ENCODE data around the gene GRB10. TPM values are rescaled to one million over a fixed set of nuclear protein-coding genes. Genes with fewer than 3 reads are reported as not detected.

The GRB10 gene
- total and polyA plus RNA-seq, 2 experiments from 2014 or later = 35.0 to 154 TPM

DNA sequence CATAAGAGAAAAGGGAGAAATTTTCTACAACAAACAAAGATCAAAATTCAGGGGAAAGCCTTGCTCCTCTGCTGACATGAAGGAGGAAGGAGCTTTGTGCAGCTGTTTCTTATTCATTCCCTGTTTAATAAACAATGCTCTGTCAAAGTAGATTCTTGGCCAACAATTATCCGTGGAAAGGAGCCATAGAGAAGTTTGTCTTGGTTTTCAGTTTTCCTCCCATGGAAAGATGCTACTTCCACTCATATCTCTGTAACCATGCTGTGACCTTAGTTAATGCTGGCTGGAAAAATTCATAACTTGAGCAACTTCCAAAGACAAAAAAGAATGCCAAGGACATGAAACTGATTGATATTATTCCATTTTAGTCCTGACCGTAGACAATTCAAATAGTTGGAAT, 225.6 kb downstream of the GRB10 start (continued):
- TF ChIP-seq NANOG (IDR thresholded peaks at IDR 0.05; ENCODE audit: borderline replicate concordance) (no peak), ZNF114 (CRISPR knock-in tag; IDR thresholded peaks at IDR 0.05) (no peak), JUNB (IDR thresholded peaks at IDR 0.05; ENCODE audit: unreplicated experiment) (no peak), CREB1 (CRISPR knock-in tag; IDR thresholded peaks at IDR 0.05; ENCODE audit: low read depth) (no peak), STAT1 (IDR thresholded peaks at IDR 0.05; ENCODE audit: unreplicated experiment) (no peak)
- TF ChIP-seq, protein P1, sequence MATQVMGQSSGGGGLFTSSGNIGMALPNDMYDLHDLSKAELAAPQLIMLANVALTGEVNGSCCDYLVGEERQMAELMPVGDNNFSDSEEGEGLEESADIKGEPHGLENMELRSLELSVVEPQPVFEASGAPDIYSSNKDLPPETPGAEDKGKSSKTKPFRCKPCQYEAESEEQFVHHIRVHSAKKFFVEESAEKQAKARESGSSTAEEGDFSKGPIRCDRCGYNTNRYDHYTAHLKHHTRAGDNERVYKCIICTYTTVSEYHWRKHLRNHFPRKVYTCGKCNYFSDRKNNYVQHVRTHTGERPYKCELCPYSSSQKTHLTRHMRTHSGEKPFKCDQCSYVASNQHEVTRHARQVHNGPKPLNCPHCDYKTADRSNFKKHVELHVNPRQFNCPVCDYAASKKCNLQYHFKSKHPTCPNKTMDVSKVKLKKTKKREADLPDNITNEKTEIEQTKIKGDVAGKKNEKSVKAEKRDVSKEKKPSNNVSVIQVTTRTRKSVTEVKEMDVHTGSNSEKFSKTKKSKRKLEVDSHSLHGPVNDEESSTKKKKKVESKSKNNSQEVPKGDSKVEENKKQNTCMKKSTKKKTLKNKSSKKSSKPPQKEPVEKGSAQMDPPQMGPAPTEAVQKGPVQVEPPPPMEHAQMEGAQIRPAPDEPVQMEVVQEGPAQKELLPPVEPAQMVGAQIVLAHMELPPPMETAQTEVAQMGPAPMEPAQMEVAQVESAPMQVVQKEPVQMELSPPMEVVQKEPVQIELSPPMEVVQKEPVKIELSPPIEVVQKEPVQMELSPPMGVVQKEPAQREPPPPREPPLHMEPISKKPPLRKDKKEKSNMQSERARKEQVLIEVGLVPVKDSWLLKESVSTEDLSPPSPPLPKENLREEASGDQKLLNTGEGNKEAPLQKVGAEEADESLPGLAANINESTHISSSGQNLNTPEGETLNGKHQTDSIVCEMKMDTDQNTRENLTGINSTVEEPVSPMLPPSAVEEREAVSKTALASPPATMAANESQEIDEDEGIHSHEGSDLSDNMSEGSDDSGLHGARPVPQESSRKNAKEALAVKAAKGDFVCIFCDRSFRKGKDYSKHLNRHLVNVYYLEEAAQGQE (IDR thresholded peaks at IDR 0.05; ENCODE audit: unreplicated experiment) = no peak
- TF ChIP-seq, protein P2, sequence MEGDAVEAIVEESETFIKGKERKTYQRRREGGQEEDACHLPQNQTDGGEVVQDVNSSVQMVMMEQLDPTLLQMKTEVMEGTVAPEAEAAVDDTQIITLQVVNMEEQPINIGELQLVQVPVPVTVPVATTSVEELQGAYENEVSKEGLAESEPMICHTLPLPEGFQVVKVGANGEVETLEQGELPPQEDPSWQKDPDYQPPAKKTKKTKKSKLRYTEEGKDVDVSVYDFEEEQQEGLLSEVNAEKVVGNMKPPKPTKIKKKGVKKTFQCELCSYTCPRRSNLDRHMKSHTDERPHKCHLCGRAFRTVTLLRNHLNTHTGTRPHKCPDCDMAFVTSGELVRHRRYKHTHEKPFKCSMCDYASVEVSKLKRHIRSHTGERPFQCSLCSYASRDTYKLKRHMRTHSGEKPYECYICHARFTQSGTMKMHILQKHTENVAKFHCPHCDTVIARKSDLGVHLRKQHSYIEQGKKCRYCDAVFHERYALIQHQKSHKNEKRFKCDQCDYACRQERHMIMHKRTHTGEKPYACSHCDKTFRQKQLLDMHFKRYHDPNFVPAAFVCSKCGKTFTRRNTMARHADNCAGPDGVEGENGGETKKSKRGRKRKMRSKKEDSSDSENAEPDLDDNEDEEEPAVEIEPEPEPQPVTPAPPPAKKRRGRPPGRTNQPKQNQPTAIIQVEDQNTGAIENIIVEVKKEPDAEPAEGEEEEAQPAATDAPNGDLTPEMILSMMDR (conservative IDR thresholded peaks at IDR 0.05; ENCODE audit: low read depth in 2 of 2) = no peak

DNA sequence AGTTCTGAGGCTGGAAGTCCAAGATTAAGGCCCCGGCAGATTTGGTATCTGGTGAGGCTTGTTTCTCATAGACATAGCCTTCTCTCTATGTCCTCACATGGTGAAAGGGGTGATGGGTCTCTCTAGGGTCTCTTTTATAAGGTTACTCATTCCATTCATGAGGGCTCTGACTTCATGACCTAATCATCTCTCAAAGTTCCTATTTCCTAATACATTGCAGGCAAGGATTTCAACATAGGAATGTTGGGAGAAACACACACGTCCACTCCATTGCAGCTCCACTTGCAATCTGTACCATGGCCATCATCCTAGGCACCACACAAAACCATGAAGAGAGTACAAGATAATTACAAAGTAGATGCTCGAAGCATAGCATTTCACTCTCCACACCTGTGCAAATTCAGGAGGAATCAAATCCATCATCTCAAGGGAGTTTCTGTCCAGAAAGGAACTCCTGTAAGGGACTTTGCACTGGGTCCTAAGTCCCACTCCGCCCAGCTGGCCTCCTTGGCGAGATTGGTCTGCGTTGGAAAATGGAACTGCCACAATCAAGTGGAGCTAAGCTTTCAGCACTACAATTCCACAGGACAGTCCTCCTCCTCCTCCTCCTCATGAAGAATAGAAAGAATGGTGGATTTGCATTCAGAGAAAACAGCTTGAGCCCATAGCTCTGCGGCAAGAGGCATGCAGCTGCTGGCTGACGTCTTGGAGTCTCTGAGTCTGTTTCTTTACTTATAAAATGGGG, 226.3 kb downstream of the GRB10 start:
- H3K4me1 ChIP-seq (ENCODE audit: insufficient read depth) = no peaks in the 10 kb centered on the region
- DNase-seq (ENCODE audit: low spot score) (no peak), ATAC-seq (peak; percentile 35; the same call in 2 of the 3 replicates)
- no peak overlapping the region for H3K4me3 Mint-ChIP-seq
- peaks cover 5% of the 10 kb centered on the region for H3K27me3 Mint-ChIP-seq (ENCODE audit: insufficient read depth, low read depth, poor library complexity)
- no peak overlapping the region for H3K27ac Mint-ChIP-seq
- no peak overlapping the region for H3K27ac ChIP-seq (ENCODE audit: low read depth)
- H2AFZ ChIP-seq = 0 out of 2 replicates have a peak overlapping the region, but pooled peaks have one; percentile 52
- no peaks in the 10 kb centered on the region for H4K20me1 ChIP-seq (replicated peaks; ENCODE audit: insufficient read depth)
- no peaks in the 10 kb centered on the region for H3K9me2 ChIP-seq (ENCODE audit: insufficient read depth)
- no peaks in the 10 kb centered on the region for H3K27me3 ChIP-seq (ENCODE audit: insufficient read depth)
- no peaks in the 10 kb centered on the region for H3K36me3 ChIP-seq (ENCODE audit: insufficient read depth)
- no peak overlapping the region for H3K4me2 ChIP-seq
- H3K4me1 Mint-ChIP-seq = peaks cover 21% of the 10 kb centered on the region
- H3K9me3 Mint-ChIP-seq = no peaks in the 10 kb centered on the region
- no peaks in the 10 kb centered on the region for H3K36me3 Mint-ChIP-seq (ENCODE audit: low read depth)
- no peak overlapping the region for H3K4me3 ChIP-seq
- H3F3A ChIP-seq (replicated peaks; ENCODE audit: low read depth) = no peaks in the 10 kb centered on the region
- H3K79me2 ChIP-seq (replicated peaks; ENCODE audit: insufficient read depth) = no peaks in the 10 kb centered on the region
- no peak for TF ChIP-seq EZH2 (IDR thresholded peaks at IDR 0.05; ENCODE audit: low read depth, unreplicated experiment)
- TF ChIP-seq, protein P1 (IDR thresholded peaks at IDR 0.05; ENCODE audit: unreplicated experiment) = no peak
- TF ChIP-seq STAT1 (IDR thresholded peaks at IDR 0.05; ENCODE audit: unreplicated experiment) = no peak
- no peak for TF ChIP-seq CREB1 (CRISPR knock-in tag; IDR thresholded peaks at IDR 0.05; ENCODE audit: low read depth)

Measured in GM23338 (cell line).